Measurements from ENCODE around the gene LILRA5. TPM values are rescaled to one million over a fixed set of nuclear protein-coding genes. Genes with fewer than 3 reads are reported as not detected.

LILRA5 gene
- total and polyA plus RNA-seq, 2 of the 8 experiments (the other 6 are each of a cell fraction or from before 2014, with no cell fraction given): not detected

DNA sequence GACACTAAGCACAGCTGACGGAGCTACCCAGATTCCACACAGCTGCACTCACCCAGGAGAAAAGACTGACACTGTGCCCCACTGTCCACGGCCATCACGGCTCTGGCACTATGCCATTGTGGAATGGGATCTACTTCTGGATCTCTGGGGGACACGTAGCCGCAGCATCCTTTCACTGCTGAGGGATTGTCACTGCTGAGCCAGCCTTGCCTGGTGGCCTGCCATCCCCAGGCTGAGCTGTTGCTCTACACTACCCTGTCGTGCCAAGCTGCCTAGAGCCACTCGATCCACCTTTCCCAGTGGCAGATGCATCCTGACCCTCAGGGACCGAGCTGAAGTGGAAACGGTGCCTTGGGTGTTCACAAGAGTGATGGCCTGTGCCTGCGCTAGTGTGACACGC lies 50.9 kb downstream of the LILRA5 start:
- WGBS, 2 experiments (ENCODE audit: extremely low coverage in 1 of 2, insufficient coverage in 1 of 2, insufficient read length in 1 of 2, insufficient replicate concordance in 2 of 2, low coverage in 1 of 2, low lambda C conversion rate in 2 of 2, missing lambda C conversion rate in 1 of 2): 95% methylated on average over 11 of the region's 11 CpGs; no CpG with 5 or more reads in 1 of the 2 experiments
- FAIRE-seq: no peak

More for the DNA sequence above, 50.9 kb downstream of the LILRA5 start:
- no peak overlapping the region for H2BK5ac ChIP-seq (ENCODE audit: low read depth, low read length)
- no peaks in the 10 kb centered on the region for H3K36me3 ChIP-seq (ENCODE audit: control insufficient read depth in 2 of 4, insufficient read depth in 4 of 4, low read length in 3 of 4)
- no peak overlapping the region for H3K23ac ChIP-seq (ENCODE audit: insufficient read length)
- H3K79me2 ChIP-seq (ENCODE audit: control insufficient read depth in 1 of 2, insufficient read depth in 2 of 2, low read length in 2 of 2): no peaks in the 10 kb centered on the region
- no peaks in the 10 kb centered on the region for H3K79me1 ChIP-seq (ENCODE audit: low read depth, low read length)
- H3K9ac ChIP-seq (replicated peaks in 1 of 4; ENCODE audit: extremely low read depth in 1 of 4, low read depth in 3 of 4, low read length in 3 of 4): no peak overlapping the region
- H3K23me2 ChIP-seq (ENCODE audit: low read depth, low read length): no peaks in the 10 kb centered on the region
- no peak overlapping the region for H2BK120ac ChIP-seq (replicated peaks; ENCODE audit: low read depth, low read length)
- no peaks in the 10 kb centered on the region for H3K9me3 ChIP-seq (ENCODE audit: insufficient read depth in 2 of 2, low read depth in 1 of 2, low read length in 1 of 2)
- H4K5ac ChIP-seq (ENCODE audit: insufficient read length, low read depth, low read length): no peak overlapping the region
- DNase-seq (ENCODE audit: low read depth in 1 of 2, low spot score in 2 of 2): no peak
- H3K18ac ChIP-seq (ENCODE audit: extremely low read depth, low read length): no peak overlapping the region
- peaks cover 0 to 2% (median 0%) of the 10 kb centered on the region in 4 experiments; a peak in 2 of 7 replicates for H3K4me1 ChIP-seq (replicated peaks in 1 of 4; ENCODE audit: control insufficient read depth in 3 of 4, insufficient read depth in 4 of 4, low read length in 3 of 4)
- H3K4ac ChIP-seq (replicated peaks; ENCODE audit: insufficient read length, low read depth, low read length): no peak overlapping the region
- H2BK20ac ChIP-seq (ENCODE audit: low read length): no peak overlapping the region
- H4K8ac ChIP-seq (ENCODE audit: extremely low read depth, insufficient read depth, low read length): no peak overlapping the region
- no peak overlapping the region for H2AFZ ChIP-seq (ENCODE audit: low read length)
- no peak overlapping the region for H3K27ac ChIP-seq (ENCODE audit: low read depth, low read length)
- H4K91ac ChIP-seq (replicated peaks; ENCODE audit: insufficient read length, low read length): no peak overlapping the region
- H2AK5ac ChIP-seq (ENCODE audit: low read depth, low read length): no peak overlapping the region
- no peak overlapping the region for H3K4me3 ChIP-seq (ENCODE audit: extremely low read depth in 1 of 4, insufficient read depth in 2 of 4, low read depth in 3 of 4, low read length in 4 of 4)
- no peak overlapping the region for H2BK12ac ChIP-seq (ENCODE audit: low read depth, low read length)
- H3K27me3 ChIP-seq (replicated peaks in 1 of 4; ENCODE audit: control insufficient read depth in 3 of 4, extremely low read depth in 1 of 4, insufficient read depth in 3 of 4, low read length in 3 of 4): no peaks in the 10 kb centered on the region; a peak in 1 of 7 replicates
- POLR2A ChIA-PET (ENCODE audit: partially characterized antibody): interaction anchor here (0.8 to 1.0 kb wide), 2 partner anchors 57 to 61 kb away, joined by 4 to 5 read pairs; partner anchors contain the start of gene RPS9
- no peak overlapping the region for H3K4me2 ChIP-seq (ENCODE audit: insufficient read depth in 1 of 2, low read depth in 2 of 2, low read length in 2 of 2)
- CTCF ChIA-PET (ENCODE audit: partially characterized antibody): interaction anchor here (0.9 to 1.2 kb wide), 2 partner anchors 57 to 62 kb away, joined by 3 read pairs; no protein-coding TSS in a partner anchor
- no peak overlapping the region for H3K14ac ChIP-seq (ENCODE audit: insufficient read length)
- no peak overlapping the region for H2BK15ac ChIP-seq (ENCODE audit: low read length)
- H3K56ac ChIP-seq (replicated peaks; ENCODE audit: insufficient read length, low read depth, low read length): no peak overlapping the region
- no peaks in the 10 kb centered on the region for H4K20me1 ChIP-seq (replicated peaks in 1 of 2; ENCODE audit: control insufficient read depth in 1 of 2, insufficient read depth in 2 of 2, low read length in 2 of 2)
- TF ChIP-seq CEBPB (IDR thresholded peaks at IDR 0.05; ENCODE audit: low read depth, low read length) (no peak), RXRA (IDR thresholded peaks at IDR 0.05; ENCODE audit: insufficient read depth, low read depth, low read length) (no peak), NRF1 (IDR thresholded peaks at IDR 0.05; ENCODE audit: low read depth, low read length) (no peak), CHD2 (IDR thresholded peaks at IDR 0.05; ENCODE audit: low read length) (no peak), TEAD4 (IDR thresholded peaks at IDR 0.05; ENCODE audit: low read depth, low read length) (no peak), CREB1 (IDR thresholded peaks at IDR 0.05) (no peak), PHF8 (conservative IDR thresholded peaks at IDR 0.05; ENCODE audit: low read depth, low read length) (no peak)
- TF ChIP-seq, protein P1, sequence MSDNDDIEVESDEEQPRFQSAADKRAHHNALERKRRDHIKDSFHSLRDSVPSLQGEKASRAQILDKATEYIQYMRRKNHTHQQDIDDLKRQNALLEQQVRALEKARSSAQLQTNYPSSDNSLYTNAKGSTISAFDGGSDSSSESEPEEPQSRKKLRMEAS (IDR thresholded peaks at IDR 0.05): no peak

Measured in H1 (cell line).